Fibroblast of mammary gland (primary cell): ENCODE results near the gene ITIH4.
A peak's percentile ranks its signal among the peaks of the same experiment; 100 is the strongest.

Experiments
- DNase-seq: peaks from one replicate; pipeline ENCODE4 v3.0.0-alpha.2; 2010; ENCODE audit warnings: low read depth
- H3K4me3 ChIP-seq: 2 replicates; pipeline ENCODE4 v1.5.1; 2011; ENCODE audit warnings: low read depth, mild to moderate bottlenecking, low read length, moderate library complexity; ENCODE audit not compliant: control insufficient read depth
- TF ChIP-seq, protein P1 (sequence below): conservative IDR thresholded peaks from 2 replicates; pipeline ENCODE4 v1.5.1; 2011; ENCODE audit warnings: low read depth, low read length, inconsistent platforms; ENCODE audit not compliant: control insufficient read depth, insufficient read depth

ITIH4 gene

DNA sequence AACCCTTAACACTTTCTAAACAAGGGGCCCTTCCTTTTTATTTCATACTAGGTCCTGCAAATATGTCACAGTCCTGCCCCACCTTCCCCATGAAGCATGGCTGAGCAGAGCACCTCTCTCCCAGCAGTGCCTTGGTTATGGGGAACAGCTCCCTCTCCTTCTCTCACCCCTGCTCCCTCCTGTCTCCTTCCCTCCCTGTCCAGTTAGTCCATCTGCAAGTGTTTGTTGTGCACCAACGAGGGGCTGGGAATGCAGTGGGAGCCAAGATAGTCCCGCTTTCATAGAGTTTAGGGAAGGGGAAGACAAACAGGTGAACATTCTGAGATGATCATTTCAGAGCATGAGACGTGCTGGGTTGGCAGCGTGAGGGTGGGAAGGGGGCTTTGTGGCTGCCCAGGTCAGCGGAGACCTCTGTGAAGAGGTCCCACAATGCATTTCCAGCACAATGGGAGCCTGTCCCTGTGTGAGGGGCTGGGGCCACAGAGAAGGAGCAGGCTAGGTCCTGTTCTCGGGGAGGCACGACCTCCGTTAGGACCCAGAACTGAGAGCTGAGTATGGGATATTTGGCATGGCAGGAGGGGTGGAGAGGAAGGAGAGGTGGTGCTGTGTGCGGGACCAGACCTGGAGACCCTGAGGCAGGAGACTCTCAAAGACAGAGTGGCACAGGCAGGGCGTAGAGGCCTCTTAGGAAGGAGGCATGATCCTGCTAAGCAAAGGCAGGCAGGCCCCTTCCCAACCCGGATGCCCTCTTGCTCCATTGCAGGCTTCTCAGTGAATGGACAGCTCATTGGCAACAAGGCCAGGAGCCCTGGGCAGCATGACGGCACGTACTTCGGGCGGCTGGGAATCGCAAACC lies 41.4 kb downstream of the ITIH4 start:
- TF ChIP-seq, protein P1, sequence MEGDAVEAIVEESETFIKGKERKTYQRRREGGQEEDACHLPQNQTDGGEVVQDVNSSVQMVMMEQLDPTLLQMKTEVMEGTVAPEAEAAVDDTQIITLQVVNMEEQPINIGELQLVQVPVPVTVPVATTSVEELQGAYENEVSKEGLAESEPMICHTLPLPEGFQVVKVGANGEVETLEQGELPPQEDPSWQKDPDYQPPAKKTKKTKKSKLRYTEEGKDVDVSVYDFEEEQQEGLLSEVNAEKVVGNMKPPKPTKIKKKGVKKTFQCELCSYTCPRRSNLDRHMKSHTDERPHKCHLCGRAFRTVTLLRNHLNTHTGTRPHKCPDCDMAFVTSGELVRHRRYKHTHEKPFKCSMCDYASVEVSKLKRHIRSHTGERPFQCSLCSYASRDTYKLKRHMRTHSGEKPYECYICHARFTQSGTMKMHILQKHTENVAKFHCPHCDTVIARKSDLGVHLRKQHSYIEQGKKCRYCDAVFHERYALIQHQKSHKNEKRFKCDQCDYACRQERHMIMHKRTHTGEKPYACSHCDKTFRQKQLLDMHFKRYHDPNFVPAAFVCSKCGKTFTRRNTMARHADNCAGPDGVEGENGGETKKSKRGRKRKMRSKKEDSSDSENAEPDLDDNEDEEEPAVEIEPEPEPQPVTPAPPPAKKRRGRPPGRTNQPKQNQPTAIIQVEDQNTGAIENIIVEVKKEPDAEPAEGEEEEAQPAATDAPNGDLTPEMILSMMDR, result no peak

DNA sequence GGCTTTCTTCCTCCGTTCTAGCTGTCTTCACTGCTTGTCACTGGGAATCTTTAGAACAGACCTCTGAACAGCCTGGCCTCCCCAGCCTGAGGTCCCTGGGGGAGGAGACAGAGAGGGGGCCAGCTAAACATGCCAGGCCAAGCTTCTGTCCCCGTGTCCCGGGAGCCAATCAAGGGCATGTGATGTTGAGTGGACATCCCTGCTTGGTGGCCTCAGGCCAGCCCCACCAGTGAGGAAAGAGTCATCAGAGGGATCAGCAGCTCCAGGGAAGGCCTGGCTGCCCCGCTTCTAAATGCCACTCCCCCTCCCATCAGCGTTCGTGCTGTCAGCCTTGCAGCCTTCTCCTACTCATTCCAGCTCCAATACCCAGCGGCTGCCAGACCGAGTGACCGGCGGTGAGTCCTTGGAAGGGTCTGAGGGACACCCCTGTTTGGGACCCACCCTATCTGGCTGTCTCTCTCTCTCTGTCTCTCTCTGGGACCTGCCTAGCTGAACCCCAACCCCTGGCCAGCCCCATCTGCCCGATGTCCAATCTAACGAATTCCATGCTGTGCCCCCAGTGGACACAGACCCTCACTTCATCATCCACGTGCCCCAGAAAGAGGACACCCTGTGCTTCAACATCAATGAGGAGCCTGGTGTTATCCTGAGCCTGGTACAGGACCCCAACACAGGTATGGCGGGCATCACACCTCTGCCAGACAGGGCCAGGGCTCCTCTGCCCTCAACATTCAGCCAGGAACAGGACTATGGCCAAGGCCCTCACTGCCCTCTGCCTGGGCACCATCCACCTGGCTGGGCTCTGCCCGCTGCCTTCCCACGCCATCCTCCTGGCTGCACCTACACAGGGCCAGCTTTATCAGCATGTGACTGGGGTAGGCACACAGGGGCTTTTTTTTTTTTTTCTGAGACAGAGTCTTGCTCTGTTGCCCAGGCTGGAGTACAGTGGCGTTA lies 42.5 kb downstream of the ITIH4 start:
- no peak overlapping the region for H3K4me3 ChIP-seq
- peak; percentile 16 for DNase-seq
- TF ChIP-seq, protein P1, result no peak

More for the DNA sequence above, 41.4 kb downstream of the ITIH4 start:
- DNase-seq, result no peak
- no peak overlapping the region for H3K4me3 ChIP-seq

DNA sequence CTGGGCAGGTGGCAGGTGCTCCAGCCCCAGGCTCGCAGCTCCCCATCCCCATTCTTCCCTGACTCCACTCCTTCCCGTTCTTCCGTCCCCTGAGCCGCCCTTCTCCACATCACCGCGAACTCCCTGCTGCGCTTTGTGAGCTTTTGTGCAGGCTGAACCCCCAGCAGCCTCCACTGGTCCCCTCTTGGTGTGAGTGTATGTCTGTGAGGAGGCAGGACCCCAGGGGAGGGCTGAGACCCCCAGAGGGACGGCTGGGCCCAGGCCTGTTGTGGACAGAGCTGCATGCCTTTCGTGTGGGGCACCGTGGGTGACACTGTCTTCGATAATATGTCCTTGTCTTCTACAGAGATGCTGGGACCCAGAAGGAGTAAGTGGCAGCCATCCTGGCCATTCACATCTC lies 43.2 kb downstream of the ITIH4 start:
- no peak for DNase-seq
- TF ChIP-seq, protein P1, result no peak
- no peak overlapping the region for H3K4me3 ChIP-seq

DNA sequence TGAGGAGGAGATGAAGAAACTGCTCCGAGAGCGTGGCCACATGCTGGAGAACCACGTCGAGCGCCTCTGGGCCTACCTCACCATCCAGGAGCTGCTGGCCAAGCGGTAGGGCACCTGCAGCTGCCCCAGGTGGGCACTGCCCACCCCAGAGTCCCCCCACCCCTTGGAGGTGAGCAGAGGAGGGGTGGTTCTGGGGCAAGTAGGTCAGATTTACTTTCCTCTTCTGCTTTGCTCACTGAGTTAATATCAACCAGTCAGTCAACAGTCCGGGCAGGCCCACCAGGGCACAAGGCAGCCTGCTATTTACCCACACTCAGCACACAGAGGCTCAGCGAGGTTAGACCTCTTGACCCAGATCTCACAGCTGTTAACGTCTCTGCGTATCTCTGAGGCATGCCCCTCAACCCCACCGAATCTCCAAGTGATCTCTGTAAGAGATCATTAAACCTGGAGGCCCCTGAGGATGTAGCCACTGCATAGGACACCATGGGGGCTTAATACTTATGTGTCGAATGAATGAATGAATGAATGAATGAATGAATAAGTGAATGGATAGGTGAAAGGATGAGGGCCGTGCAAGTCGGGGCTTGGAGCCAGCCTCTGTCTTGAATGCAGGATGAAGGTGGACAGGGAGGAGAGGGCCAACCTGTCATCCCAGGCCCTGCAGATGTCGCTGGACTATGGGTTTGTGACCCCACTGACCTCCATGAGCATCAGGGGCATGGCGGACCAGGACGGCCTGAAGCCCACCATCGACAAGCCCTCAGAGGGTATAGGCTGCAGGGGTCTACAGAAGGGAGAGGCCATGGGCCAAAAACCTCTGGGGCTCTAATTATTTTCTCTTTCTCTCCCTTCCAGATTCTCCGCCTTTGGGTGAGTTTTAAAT lies 43.9 kb downstream of the ITIH4 start:
- no peak overlapping the region for H3K4me3 ChIP-seq
- TF ChIP-seq, protein P1, result no peak
- DNase-seq, result no peak

DNA sequence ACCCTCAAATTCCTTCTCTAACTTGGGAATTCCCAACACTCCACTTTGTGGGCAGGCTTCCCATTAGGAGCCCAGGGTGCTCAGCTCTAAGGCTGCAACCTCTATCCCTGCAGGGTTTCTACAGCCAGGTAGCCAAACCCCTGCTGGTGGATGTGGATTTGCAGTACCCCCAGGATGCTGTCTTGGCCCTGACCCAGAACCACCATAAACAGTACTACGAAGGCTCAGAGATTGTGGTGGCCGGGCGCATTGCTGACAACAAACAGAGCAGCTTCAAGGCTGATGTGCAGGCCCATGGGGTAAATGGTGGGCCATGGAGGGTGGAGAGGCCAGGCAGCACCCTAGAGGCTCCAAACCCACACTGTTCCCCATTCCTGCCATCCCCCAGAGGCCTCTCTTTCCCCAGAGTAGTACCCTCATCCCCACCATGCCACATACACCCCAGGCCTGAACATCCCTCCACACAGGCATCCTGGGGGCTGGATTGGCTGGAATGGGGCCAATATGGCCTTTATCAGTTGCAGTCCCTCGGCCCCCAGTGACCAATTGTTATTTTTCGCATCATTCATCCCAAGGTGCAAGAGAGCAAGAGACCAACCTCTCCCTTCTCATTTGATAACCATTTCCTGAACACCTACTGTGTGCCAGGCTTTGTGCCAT lies 45.4 kb downstream of the ITIH4 start:
- TF ChIP-seq, protein P1, result no peak
- no peak overlapping the region for H3K4me3 ChIP-seq
- no peak for DNase-seq
